IMR-90 (cell line): ENCODE measurements around the gene CSDE1. TPM values are rescaled to one million over a fixed set of nuclear protein-coding genes. Genes with fewer than 3 reads are reported as not detected.
A peak's percentile ranks its signal among the peaks of the same experiment; 100 is the strongest.

Experiments used
- ATAC-seq: fragments of 200-7000 bp; cut with Tn5 transposase; 2 replicates; pipeline ENCODE4 v1.9.1; 2020; ENCODE audit warnings: low read depth, mild to moderate bottlenecking, moderate library complexity
- BruUV-seq: library from RNA; stranded (reverse); fragments of 400-500 nt; replicated peaks from 2 replicates; lab custom pipeline; 2021; lab: Mats Ljungman, UMichigan
- CTCF ChIA-PET: fragments of 300-600 bp; formaldehyde crosslinking; extraction: SDS; loops from one replicate; lab custom pipeline; 2021; ENCODE audit warnings: antibody characterized with exemption; lab: Yijun Ruan, JAX
- POLR2A ChIA-PET: fragments of 300-600 bp; sonication (Branson Sonifier 250); formaldehyde crosslinking; loops from one replicate; lab custom pipeline; 2022; ENCODE audit warnings: antibody characterized with exemption; ENCODE audit not compliant: unreplicated experiment; lab: Charles Lee
- DNase-seq: peaks from one replicate; pipeline ENCODE4 v3.0.0; 2013
- H2AFZ ChIP-seq: replicated peaks from 2 replicates; pipeline ENCODE3; 2013; ENCODE audit warnings: low read length, mild to moderate bottlenecking; ENCODE audit not compliant: poor library complexity
- H2AK5ac ChIP-seq: 2 replicates; pipeline ENCODE4 v1.6.1; 2013; ENCODE audit warnings: low read depth, low read length, inconsistent platforms
- H2AK9ac ChIP-seq: replicated peaks from 2 replicates; pipeline ENCODE3; 2013; ENCODE audit warnings: mild to moderate bottlenecking, low read depth, low read length, moderate library complexity; ENCODE audit not compliant: poor library complexity
- H2BK120ac ChIP-seq: 2 replicates; pipeline ENCODE4 v1.6.1; 2013; ENCODE audit warnings: low read depth, low read length, inconsistent platforms
- H2BK15ac ChIP-seq: 3 replicates; pipeline ENCODE4 v1.6.1; 2013; ENCODE audit warnings: low read depth, low read length, inconsistent platforms
- H2BK20ac ChIP-seq: 2 replicates; pipeline ENCODE4 v1.6.1; 2013; ENCODE audit warnings: low read depth, mild to moderate bottlenecking, inconsistent platforms, low read length, moderate library complexity
- H2BK5ac ChIP-seq: 2 replicates; pipeline ENCODE4 v1.6.1; 2013; ENCODE audit warnings: mild to moderate bottlenecking, low read depth, low read length, inconsistent platforms; ENCODE audit not compliant: poor library complexity, severe bottlenecking
- H3K14ac ChIP-seq: replicated peaks from 2 replicates; pipeline ENCODE4 v1.6.1; 2013; ENCODE audit warnings: low read depth, low read length, inconsistent platforms
- H3K18ac ChIP-seq: 2 replicates; pipeline ENCODE4 v1.6.1; 2013; ENCODE audit warnings: low read depth, low read length, control low read depth
- H3K23ac ChIP-seq: 2 replicates; pipeline ENCODE4 v1.6.1; 2013; ENCODE audit warnings: low read depth, low read length, inconsistent platforms
- H3K27ac ChIP-seq: 2 replicates; pipeline ENCODE4 v1.5.1; 2013; ENCODE audit warnings: mild to moderate bottlenecking, control low read depth, low read length; ENCODE audit not compliant: insufficient read depth
- H3K27me3 ChIP-seq: 2 replicates; pipeline ENCODE4 v1.6.1; 2013; ENCODE audit warnings: low read length; ENCODE audit not compliant: control insufficient read depth, insufficient read depth
- H3K36me3 ChIP-seq: 2 replicates; pipeline ENCODE4 v1.6.1; 2013; ENCODE audit warnings: low read length, mixed read lengths; ENCODE audit not compliant: control insufficient read depth, insufficient read depth
- H3K4ac ChIP-seq: 2 replicates; pipeline ENCODE4 v1.6.1; 2013; ENCODE audit warnings: low read depth, low read length, inconsistent platforms
- H3K4me1 ChIP-seq: 2 replicates; pipeline ENCODE4 v1.6.1; 2013; ENCODE audit warnings: low read length, mixed read lengths; ENCODE audit not compliant: control insufficient read depth, insufficient read depth
- H3K4me2 ChIP-seq: 2 replicates; pipeline ENCODE4 v1.6.1; 2013; ENCODE audit warnings: low read depth, mild to moderate bottlenecking, control low read depth, low read length, moderate library complexity
- H3K4me3 ChIP-seq: 2 replicates; pipeline ENCODE4 v1.5.1; 2013; ENCODE audit warnings: low read depth, mild to moderate bottlenecking, control low read depth, low read length, moderate library complexity; ENCODE audit not compliant: insufficient read depth
- H3K56ac ChIP-seq: 2 replicates; pipeline ENCODE4 v1.6.1; 2013; ENCODE audit warnings: low read length, inconsistent platforms; ENCODE audit not compliant: insufficient read depth; ENCODE audit errors: extremely low read depth
- H3K79me1 ChIP-seq, 2 experiments: 2 replicates each; pipeline ENCODE4 v1.6.1; 2013; ENCODE audit warnings: low read length in 2 of 2, inconsistent platforms in 1 of 2, low read depth in 1 of 2
- H3K9ac ChIP-seq: 2 replicates; pipeline ENCODE4 v1.6.1; 2013; ENCODE audit warnings: low read depth, low read length, control low read depth
- H3K9me1 ChIP-seq: 2 replicates; pipeline ENCODE4 v1.6.1; 2013; ENCODE audit warnings: low read length, inconsistent platforms; ENCODE audit not compliant: insufficient read depth
- H3K9me3 ChIP-seq: 2 replicates; pipeline ENCODE4 v1.6.1; 2013; ENCODE audit warnings: low read length; ENCODE audit not compliant: control insufficient read depth, insufficient read depth
- H4K20me1 ChIP-seq: 2 replicates; pipeline ENCODE4 v1.6.1; 2013; ENCODE audit warnings: low read length, inconsistent platforms; ENCODE audit not compliant: insufficient read depth
- H4K5ac ChIP-seq: 2 replicates; pipeline ENCODE4 v1.6.1; 2013; ENCODE audit warnings: mild to moderate bottlenecking, low read depth, low read length, control low read depth
- H4K8ac ChIP-seq, 2 experiments: 2 replicates each; pipeline ENCODE4 v1.6.1; 2013; ENCODE audit warnings: low read depth in 2 of 2, low read length in 2 of 2, control low read depth in 1 of 2, inconsistent platforms in 1 of 2
- H4K91ac ChIP-seq: 2 replicates; pipeline ENCODE4 v1.6.1; 2013; ENCODE audit warnings: low read depth, low read length, inconsistent platforms; ENCODE audit not compliant: insufficient read depth
- BHLHE40 ChIP-seq: fragments of 150-350 bp; IDR thresholded peaks from 2 replicates; pipeline ENCODE4 v1.6.1; 2016; ENCODE audit warnings: mild to moderate bottlenecking, low read depth, low read length
- CEBPB ChIP-seq: IDR thresholded peaks from 2 replicates; pipeline ENCODE4 v1.6.1; 2012; ENCODE audit warnings: low read depth, low read length, improper control_type of control experiment
- CHD1 ChIP-seq: IDR thresholded peaks from 2 replicates; pipeline ENCODE4 v1.6.1; 2012; ENCODE audit warnings: low read depth, low read length, improper control_type of control experiment
- FOS ChIP-seq: fragments of 150-350 bp; IDR thresholded peaks from 2 replicates; pipeline ENCODE4 v1.6.1; 2016; ENCODE audit warnings: low read depth, low read length
- MAFK ChIP-seq: IDR thresholded peaks from 2 replicates; pipeline ENCODE4 v1.6.1; 2012; ENCODE audit warnings: low read depth, low read length, improper control_type of control experiment
- MAZ ChIP-seq: IDR thresholded peaks from 2 replicates; pipeline ENCODE4 v1.6.1; 2012; ENCODE audit warnings: low read depth, mild to moderate bottlenecking, low read length, improper control_type of control experiment, moderate library complexity, borderline replicate concordance
- MXI1 ChIP-seq: IDR thresholded peaks from 2 replicates; pipeline ENCODE4 v1.6.1; 2012; ENCODE audit warnings: low read depth, mild to moderate bottlenecking, low read length, moderate library complexity, borderline replicate concordance
- NFE2L2 ChIP-seq: fragments of 150-350 bp; IDR thresholded peaks from 2 replicates; pipeline ENCODE4 v1.6.1; 2016; ENCODE audit warnings: low read depth, mild to moderate bottlenecking, low read length
- POLR2A ChIP-seq: IDR thresholded peaks from 2 replicates; pipeline ENCODE4 v1.6.1; 2012; ENCODE audit warnings: mild to moderate bottlenecking, low read depth, low read length
- RAD21 ChIP-seq: IDR thresholded peaks from 2 replicates; pipeline ENCODE4 v1.6.1; 2012; ENCODE audit warnings: low read length, improper control_type of control experiment
- RCOR1 ChIP-seq: IDR thresholded peaks from 2 replicates; pipeline ENCODE4 v1.6.1; 2012; ENCODE audit warnings: mild to moderate bottlenecking, low read length, improper control_type of control experiment; ENCODE audit not compliant: insufficient replicate concordance
- RFX5 ChIP-seq: IDR thresholded peaks from 2 replicates; pipeline ENCODE4 v1.8.0; 2012; ENCODE audit warnings: low read depth, mild to moderate bottlenecking, low read length, moderate library complexity
- SMC3 ChIP-seq: fragments of 150-350 bp; IDR thresholded peaks from 2 replicates; pipeline ENCODE4 v1.6.1; 2016; ENCODE audit warnings: low read depth, mild to moderate bottlenecking, antibody characterized with exemption, low read length, moderate library complexity
- WGBS, 2 experiments: methylation state at CpG; one replicate each; pipeline versions ENCODE4 v1.1.5 to v1.1.7; 2013; ENCODE audit warnings: missing lambda C conversion rate in 2 of 2; ENCODE audit not compliant: insufficient read length in 1 of 2; ENCODE audit errors: extremely low coverage in 2 of 2; 5-methylcytosine and 5-hydroxymethylcytosine counted together
- dilution Hi-C: fragments of 300-500 bp; cut with HindIII; formaldehyde crosslinking; loops from one replicate; pipeline ENCODE4 v1.14.3; 2018; ENCODE audit warnings: low sequenced_read_pairs; ENCODE audit not compliant: unreplicated experiment
- in situ Hi-C: fragments of 300-500 bp; cut with MboI; formaldehyde crosslinking; loops from 3 replicates; pipeline ENCODE4 v1.14.3; 2019; ENCODE audit warnings: low sequenced_read_pairs, inconsistent platforms, mixed read lengths
- intact Hi-C: fragments of 100-400 bp; cut with micrococcal nuclease; formaldehyde crosslinking; loops from 2 replicates; pipeline ENCODE4 v1.10.0; 2022
- polyA plus RNA-seq, 3 experiments: library from polyadenylated mRNA; depleted of rRNA; stranded (reverse); fragments of >200 nt; gene quantifications; 2 replicates each; pipeline ENCODE4 v1.2.3, GENCODE V29; 2012; ENCODE audit warnings: low replicate concordance in 1 of 3
- total RNA-seq: library from RNA; depleted of rRNA; stranded (reverse); fragments of >200 nt; gene quantifications from 2 replicates; pipeline ENCODE4 v1.2.3, GENCODE V29; 2012
- TF ChIP-seq, protein P1 (sequence below): fragments of 150-350 bp; IDR thresholded peaks from 2 replicates; pipeline ENCODE4 v1.6.1; 2016; ENCODE audit warnings: low read depth, mild to moderate bottlenecking, low read length, moderate library complexity, borderline replicate concordance
- TF ChIP-seq, protein P2 (sequence below): fragments of 150-350 bp; IDR thresholded peaks from 2 replicates; pipeline ENCODE4 v1.6.1; 2017; ENCODE audit warnings: mild to moderate bottlenecking, antibody characterized with exemption, low read length, low read depth
- TF ChIP-seq, protein P3 (sequence below): conservative IDR thresholded peaks from 2 replicates; pipeline ENCODE4 v1.5.1; 2012; ENCODE audit warnings: mild to moderate bottlenecking, low read depth, low read length, improper control_type of control experiment

Gene CSDE1
- total and polyA plus RNA-seq, 2 of the 4 experiments (the other 2 are of a cell fraction): 190 to 879 TPM

DNA sequence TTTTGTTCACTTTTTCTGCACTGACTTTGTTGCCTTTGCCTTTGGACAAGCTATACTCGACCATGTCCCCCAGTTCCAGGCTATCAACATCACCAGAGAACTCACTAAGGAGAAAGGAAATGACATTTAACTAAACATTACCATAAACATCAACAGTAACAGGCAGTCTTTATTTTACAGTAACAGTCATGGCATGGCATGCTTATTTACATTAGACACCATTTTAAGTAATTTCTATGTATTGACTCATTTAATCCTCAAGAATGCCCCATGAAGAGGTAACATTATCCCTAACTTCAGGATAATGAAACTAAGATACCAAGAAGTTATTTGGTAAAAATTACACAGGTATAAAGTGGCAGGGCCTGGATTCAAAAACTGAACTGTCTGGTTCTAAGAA is 32.6 kb downstream of the CSDE1 start:
- H2AK5ac ChIP-seq: no peak overlapping the region
- H2BK120ac ChIP-seq: no peak overlapping the region
- TF ChIP-seq CHD1 (no peak), CEBPB (no peak), MAZ (no peak), BHLHE40 (no peak), RAD21 (no peak), MAFK (no peak), RFX5 (no peak), NFE2L2 (no peak), FOS (no peak), SMC3 (no peak), MXI1 (no peak), RCOR1 (no peak), POLR2A (no peak)
- TF ChIP-seq, protein P1, sequence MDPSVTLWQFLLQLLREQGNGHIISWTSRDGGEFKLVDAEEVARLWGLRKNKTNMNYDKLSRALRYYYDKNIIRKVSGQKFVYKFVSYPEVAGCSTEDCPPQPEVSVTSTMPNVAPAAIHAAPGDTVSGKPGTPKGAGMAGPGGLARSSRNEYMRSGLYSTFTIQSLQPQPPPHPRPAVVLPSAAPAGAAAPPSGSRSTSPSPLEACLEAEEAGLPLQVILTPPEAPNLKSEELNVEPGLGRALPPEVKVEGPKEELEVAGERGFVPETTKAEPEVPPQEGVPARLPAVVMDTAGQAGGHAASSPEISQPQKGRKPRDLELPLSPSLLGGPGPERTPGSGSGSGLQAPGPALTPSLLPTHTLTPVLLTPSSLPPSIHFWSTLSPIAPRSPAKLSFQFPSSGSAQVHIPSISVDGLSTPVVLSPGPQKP: no peak
- TF ChIP-seq, protein P2, sequence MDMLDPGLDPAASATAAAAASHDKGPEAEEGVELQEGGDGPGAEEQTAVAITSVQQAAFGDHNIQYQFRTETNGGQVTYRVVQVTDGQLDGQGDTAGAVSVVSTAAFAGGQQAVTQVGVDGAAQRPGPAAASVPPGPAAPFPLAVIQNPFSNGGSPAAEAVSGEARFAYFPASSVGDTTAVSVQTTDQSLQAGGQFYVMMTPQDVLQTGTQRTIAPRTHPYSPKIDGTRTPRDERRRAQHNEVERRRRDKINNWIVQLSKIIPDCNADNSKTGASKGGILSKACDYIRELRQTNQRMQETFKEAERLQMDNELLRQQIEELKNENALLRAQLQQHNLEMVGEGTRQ: no peak
- TF ChIP-seq, protein P3, sequence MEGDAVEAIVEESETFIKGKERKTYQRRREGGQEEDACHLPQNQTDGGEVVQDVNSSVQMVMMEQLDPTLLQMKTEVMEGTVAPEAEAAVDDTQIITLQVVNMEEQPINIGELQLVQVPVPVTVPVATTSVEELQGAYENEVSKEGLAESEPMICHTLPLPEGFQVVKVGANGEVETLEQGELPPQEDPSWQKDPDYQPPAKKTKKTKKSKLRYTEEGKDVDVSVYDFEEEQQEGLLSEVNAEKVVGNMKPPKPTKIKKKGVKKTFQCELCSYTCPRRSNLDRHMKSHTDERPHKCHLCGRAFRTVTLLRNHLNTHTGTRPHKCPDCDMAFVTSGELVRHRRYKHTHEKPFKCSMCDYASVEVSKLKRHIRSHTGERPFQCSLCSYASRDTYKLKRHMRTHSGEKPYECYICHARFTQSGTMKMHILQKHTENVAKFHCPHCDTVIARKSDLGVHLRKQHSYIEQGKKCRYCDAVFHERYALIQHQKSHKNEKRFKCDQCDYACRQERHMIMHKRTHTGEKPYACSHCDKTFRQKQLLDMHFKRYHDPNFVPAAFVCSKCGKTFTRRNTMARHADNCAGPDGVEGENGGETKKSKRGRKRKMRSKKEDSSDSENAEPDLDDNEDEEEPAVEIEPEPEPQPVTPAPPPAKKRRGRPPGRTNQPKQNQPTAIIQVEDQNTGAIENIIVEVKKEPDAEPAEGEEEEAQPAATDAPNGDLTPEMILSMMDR: no peak
- no peak overlapping the region for H2BK15ac ChIP-seq
- peaks cover 52% of the 10 kb centered on the region for H3K36me3 ChIP-seq
- dilution Hi-C loops (no loop called here), intact Hi-C loops (no loop called here), in situ Hi-C loops (loop anchor here (25.0 kb wide), 1 partner anchor 587 kb away; no protein-coding TSS in a partner anchor)
- H3K4me3 ChIP-seq: no peak overlapping the region
- no peak overlapping the region for H3K56ac ChIP-seq
- WGBS, 2 experiments: no CpG with 5 or more reads among the region's 1 CpG
- peak; percentile 80 for ATAC-seq
- 0 out of 4 replicates have a peak overlapping the region, but pooled peaks of 1 of the 2 experiments have one; percentile 0 for H4K8ac ChIP-seq
- peak overlapping the region; percentile 60; the same call in 1 of the 2 replicates for H3K4me2 ChIP-seq
- no peak overlapping the region for H3K14ac ChIP-seq
- peaks cover 31 to 34% of the 10 kb centered on the region in 2 experiments for H3K79me1 ChIP-seq
- peaks cover 9% of the 10 kb centered on the region; the same call in 1 of the 2 replicates for H4K20me1 ChIP-seq
- H3K9me1 ChIP-seq: peaks cover 4% of the 10 kb centered on the region; the same call in 1 of the 2 replicates
- BruUV-seq: no TSS peak
- no peak overlapping the region for H4K91ac ChIP-seq
- no peak overlapping the region for H2AFZ ChIP-seq
- H2AK9ac ChIP-seq: no peak overlapping the region
- DNase-seq: peak; percentile 61
- no peaks in the 10 kb centered on the region for H3K27me3 ChIP-seq
- H4K5ac ChIP-seq: no peak overlapping the region
- no peak overlapping the region for H3K4ac ChIP-seq
- H2BK5ac ChIP-seq: peak overlapping the region; percentile 71
- peaks cover 11% of the 10 kb centered on the region for H3K4me1 ChIP-seq
- ChIA-PET CTCF (no interaction called here), POLR2A (no interaction called here)
- H3K27ac ChIP-seq: no peak overlapping the region
- H3K23ac ChIP-seq: no peak overlapping the region
- no peaks in the 10 kb centered on the region for H3K9me3 ChIP-seq
- no peak overlapping the region for H3K9ac ChIP-seq
- no peak overlapping the region for H3K18ac ChIP-seq
- no peak overlapping the region for H2BK20ac ChIP-seq
